Breast epithelium (tissue), 3 donors: ENCODE data around the gene PCBD2.

Source experiments
- CTCF ChIP-seq, 3 donors: fragments of 450-650 bp; IDR thresholded peaks; one replicate each; pipeline ENCODE4 v1.5.1; 2016 to 2017; ENCODE audit warnings: antibody characterized with exemption in 3 of 3, mild to moderate bottlenecking in 3 of 3, moderate library complexity in 3 of 3
- POLR2A ChIP-seq: fragments of 450-650 bp; IDR thresholded peaks from one replicate; pipeline ENCODE4 v1.6.1; 2016; ENCODE audit warnings: antibody characterized with exemption, mild to moderate bottlenecking, moderate library complexity
- POLR2AphosphoS5 ChIP-seq, 3 donors: sonication (generic); formaldehyde crosslinking; IDR thresholded peaks; one replicate each; pipeline ENCODE4 v1.6.1; 2017; ENCODE audit warnings: antibody characterized with exemption in 3 of 3

- no peak for TF ChIP-seq POLR2AphosphoS5 (IDR thresholded peaks at IDR 0.05)
- TF ChIP-seq CTCF (IDR thresholded peaks at IDR 0.05) = no peak
- TF ChIP-seq POLR2A = no peak
Measured at GRCh38 chr5:134939500-134939899, 34.6 kb downstream of the PCBD2 start.
